ENCODE results near the gene C6orf15.

Gene C6orf15

DNA sequence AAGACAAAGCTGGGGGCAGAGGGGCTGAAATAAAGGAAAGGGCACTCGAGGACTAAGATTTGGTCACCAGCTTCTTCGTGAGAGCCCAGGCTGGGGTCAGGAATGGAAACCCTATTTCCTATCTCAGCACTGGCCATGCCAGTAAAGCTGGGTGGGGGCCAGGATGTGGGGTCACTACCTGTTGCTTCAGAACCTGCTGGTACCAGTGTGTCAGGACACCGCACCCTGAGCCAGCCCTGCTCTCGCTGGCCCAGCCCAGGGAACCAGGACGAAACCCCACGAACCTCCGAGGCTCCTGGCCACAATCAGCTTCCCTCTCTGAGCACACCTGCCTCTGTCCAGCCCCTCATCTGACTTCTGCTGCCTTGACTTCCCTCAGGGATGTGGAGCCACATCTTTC is 5.8 kb upstream of the C6orf15 start:
- H3K4me3 ChIP-seq (replicated peaks; ENCODE audit: insufficient read depth, low read length), result no peak overlapping the region
- TF ChIP-seq, protein P1, sequence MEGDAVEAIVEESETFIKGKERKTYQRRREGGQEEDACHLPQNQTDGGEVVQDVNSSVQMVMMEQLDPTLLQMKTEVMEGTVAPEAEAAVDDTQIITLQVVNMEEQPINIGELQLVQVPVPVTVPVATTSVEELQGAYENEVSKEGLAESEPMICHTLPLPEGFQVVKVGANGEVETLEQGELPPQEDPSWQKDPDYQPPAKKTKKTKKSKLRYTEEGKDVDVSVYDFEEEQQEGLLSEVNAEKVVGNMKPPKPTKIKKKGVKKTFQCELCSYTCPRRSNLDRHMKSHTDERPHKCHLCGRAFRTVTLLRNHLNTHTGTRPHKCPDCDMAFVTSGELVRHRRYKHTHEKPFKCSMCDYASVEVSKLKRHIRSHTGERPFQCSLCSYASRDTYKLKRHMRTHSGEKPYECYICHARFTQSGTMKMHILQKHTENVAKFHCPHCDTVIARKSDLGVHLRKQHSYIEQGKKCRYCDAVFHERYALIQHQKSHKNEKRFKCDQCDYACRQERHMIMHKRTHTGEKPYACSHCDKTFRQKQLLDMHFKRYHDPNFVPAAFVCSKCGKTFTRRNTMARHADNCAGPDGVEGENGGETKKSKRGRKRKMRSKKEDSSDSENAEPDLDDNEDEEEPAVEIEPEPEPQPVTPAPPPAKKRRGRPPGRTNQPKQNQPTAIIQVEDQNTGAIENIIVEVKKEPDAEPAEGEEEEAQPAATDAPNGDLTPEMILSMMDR (IDR thresholded peaks at IDR 0.05; ENCODE audit: insufficient read depth, low read length), result no peak
- TF ChIP-seq SPI1 (IDR thresholded peaks at IDR 0.05; ENCODE audit: borderline replicate concordance, low read depth), result no peak
- TF ChIP-seq POLR2AphosphoS5 (IDR thresholded peaks at IDR 0.05; ENCODE audit: low read depth), result no peak
- TF ChIP-seq, protein P2, sequence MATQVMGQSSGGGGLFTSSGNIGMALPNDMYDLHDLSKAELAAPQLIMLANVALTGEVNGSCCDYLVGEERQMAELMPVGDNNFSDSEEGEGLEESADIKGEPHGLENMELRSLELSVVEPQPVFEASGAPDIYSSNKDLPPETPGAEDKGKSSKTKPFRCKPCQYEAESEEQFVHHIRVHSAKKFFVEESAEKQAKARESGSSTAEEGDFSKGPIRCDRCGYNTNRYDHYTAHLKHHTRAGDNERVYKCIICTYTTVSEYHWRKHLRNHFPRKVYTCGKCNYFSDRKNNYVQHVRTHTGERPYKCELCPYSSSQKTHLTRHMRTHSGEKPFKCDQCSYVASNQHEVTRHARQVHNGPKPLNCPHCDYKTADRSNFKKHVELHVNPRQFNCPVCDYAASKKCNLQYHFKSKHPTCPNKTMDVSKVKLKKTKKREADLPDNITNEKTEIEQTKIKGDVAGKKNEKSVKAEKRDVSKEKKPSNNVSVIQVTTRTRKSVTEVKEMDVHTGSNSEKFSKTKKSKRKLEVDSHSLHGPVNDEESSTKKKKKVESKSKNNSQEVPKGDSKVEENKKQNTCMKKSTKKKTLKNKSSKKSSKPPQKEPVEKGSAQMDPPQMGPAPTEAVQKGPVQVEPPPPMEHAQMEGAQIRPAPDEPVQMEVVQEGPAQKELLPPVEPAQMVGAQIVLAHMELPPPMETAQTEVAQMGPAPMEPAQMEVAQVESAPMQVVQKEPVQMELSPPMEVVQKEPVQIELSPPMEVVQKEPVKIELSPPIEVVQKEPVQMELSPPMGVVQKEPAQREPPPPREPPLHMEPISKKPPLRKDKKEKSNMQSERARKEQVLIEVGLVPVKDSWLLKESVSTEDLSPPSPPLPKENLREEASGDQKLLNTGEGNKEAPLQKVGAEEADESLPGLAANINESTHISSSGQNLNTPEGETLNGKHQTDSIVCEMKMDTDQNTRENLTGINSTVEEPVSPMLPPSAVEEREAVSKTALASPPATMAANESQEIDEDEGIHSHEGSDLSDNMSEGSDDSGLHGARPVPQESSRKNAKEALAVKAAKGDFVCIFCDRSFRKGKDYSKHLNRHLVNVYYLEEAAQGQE (IDR thresholded peaks at IDR 0.05; ENCODE audit: insufficient replicate concordance, low read depth), result no peak
- no peak for TF ChIP-seq GABPA (IDR thresholded peaks at IDR 0.05; ENCODE audit: low read depth)
- no peak overlapping the region for H3K27ac ChIP-seq (replicated peaks)
- H3K27me3 ChIP-seq (ENCODE audit: insufficient read depth, poor library complexity, severe bottlenecking), result peaks cover 6% of the 10 kb centered on the region
- no peak for DNase-seq (ENCODE audit: low read depth in 1 of 2, low spot score in 1 of 2)

DNA sequence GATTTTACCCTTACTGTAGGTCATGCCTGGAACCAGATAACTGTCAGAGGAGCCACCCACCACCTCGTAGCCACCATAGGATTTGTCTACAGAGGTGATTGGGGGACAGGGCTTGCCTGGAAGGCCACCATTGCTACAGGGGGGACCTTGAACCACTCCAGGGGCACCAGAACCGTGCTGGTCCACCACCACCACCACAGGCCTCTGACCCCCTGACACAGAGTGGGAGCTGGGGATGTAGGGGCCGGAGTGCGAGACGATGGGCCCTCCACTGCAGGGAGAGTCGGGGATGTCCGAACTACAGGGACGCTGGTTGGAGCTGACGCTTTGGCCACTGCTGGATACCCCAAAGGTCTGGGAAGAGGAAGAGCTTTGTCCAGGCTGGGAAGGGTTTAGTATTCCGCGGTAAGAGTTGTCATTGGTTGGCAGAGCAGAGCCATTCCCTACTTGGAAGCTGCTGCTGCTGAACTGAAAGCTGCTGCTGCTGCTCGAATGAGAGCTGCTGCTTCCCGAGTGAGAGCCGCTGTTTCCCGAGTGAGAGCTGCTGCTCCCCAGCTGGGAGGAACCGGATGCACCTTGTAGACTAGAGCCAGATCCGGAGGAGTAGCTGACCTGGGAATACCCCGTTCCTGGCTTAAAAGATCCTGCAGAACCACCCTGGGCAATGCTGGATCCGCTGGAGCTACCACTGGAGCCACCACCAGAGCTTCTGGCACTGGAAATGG is 4.4 kb upstream of the C6orf15 start:
- TF ChIP-seq SPI1 (IDR thresholded peaks at IDR 0.05; ENCODE audit: borderline replicate concordance, low read depth) (no peak), POLR2AphosphoS5 (IDR thresholded peaks at IDR 0.05; ENCODE audit: low read depth) (no peak), GABPA (IDR thresholded peaks at IDR 0.05; ENCODE audit: low read depth) (no peak)
- TF ChIP-seq, protein P2 (IDR thresholded peaks at IDR 0.05; ENCODE audit: insufficient replicate concordance, low read depth), result no peak
- TF ChIP-seq, protein P1 (IDR thresholded peaks at IDR 0.05; ENCODE audit: insufficient read depth, low read length), result no peak
- Histone ChIP-seq H3K27ac (replicated peaks) (no peak overlapping the region), H3K4me3 (replicated peaks; ENCODE audit: insufficient read depth, low read length) (no peak overlapping the region), H3K27me3 (ENCODE audit: insufficient read depth, poor library complexity, severe bottlenecking) (peaks cover 6% of the 10 kb centered on the region)
- DNase-seq (ENCODE audit: low read depth in 1 of 2, low spot score in 1 of 2), result no peak

DNA sequence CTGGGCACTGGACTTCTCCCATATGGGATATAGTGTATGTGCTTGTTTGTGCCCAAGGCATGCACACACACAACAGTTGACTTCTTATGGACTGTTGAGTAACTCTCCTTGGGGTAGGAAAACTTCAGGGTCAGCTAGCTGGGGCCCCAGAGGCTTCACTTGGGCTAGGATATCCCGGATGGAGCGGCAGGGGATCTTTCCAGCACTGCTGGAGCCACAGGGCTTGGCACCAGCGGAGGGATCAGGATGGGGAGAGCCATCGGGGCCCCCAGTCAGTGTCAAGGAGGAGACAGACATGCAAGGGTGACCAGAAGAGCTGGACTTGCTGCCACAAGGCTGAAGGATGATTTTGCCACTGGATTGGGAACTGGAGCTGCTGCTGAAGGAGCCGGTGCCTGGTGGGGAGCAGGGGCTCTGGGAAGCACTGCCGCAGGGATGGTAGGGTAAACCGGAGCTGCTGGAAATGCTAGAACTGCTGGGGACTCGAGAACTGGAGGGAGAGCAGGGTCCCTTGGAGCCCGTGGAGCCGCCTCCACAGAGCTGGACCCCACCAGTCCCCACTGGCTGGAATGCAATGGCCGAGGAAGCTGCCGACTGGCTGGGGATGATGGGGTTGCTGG is 3.7 kb upstream of the C6orf15 start:
- Histone ChIP-seq H3K27ac (replicated peaks) (no peak overlapping the region), H3K4me3 (replicated peaks; ENCODE audit: insufficient read depth, low read length) (no peak overlapping the region), H3K27me3 (ENCODE audit: insufficient read depth, poor library complexity, severe bottlenecking) (peaks cover 6% of the 10 kb centered on the region)
- TF ChIP-seq, protein P2 (IDR thresholded peaks at IDR 0.05; ENCODE audit: insufficient replicate concordance, low read depth), result no peak
- TF ChIP-seq GABPA (IDR thresholded peaks at IDR 0.05; ENCODE audit: low read depth) (no peak), SPI1 (IDR thresholded peaks at IDR 0.05; ENCODE audit: borderline replicate concordance, low read depth) (no peak), POLR2AphosphoS5 (IDR thresholded peaks at IDR 0.05; ENCODE audit: low read depth) (no peak)
- TF ChIP-seq, protein P1 (IDR thresholded peaks at IDR 0.05; ENCODE audit: insufficient read depth, low read length), result no peak
- DNase-seq (ENCODE audit: low read depth in 1 of 2, low spot score in 1 of 2), result no peak

Data from HL-60 (cell line).